Hepatocyte (in vitro differentiated cells): Measurements from ENCODE around the gene SAMD4A. TPM values are rescaled to one million over a fixed set of nuclear protein-coding genes. Genes with fewer than 3 reads are reported as not detected.

Source experiments
- DNase-seq: peaks from one replicate; pipeline ENCODE4 v3.0.0-alpha.2; 2016; ENCODE audit warnings: low spot score
- H2AFZ ChIP-seq: fragments of 200-600 bp; sonication (generic); 2 replicates; pipeline ENCODE4 v1.6.0; 2016; ENCODE audit warnings: antibody characterized with exemption, mild to moderate bottlenecking
- H3K27ac ChIP-seq: fragments of 200-600 bp; sonication (generic); 2 replicates; pipeline ENCODE4 v1.5.1; 2016; ENCODE audit warnings: mild to moderate bottlenecking
- H3K27me3 ChIP-seq: fragments of 200-600 bp; sonication (generic); 2 replicates; pipeline ENCODE4 v1.6.1; 2016
- H3K36me3 ChIP-seq: fragments of 200-600 bp; sonication (generic); replicated peaks from 2 replicates; pipeline ENCODE4 v1.5.1; 2016; ENCODE audit warnings: low read depth; ENCODE audit not compliant: insufficient read depth
- H3K4me1 ChIP-seq: fragments of 200-600 bp; sonication (generic); 2 replicates; pipeline ENCODE4 v1.5.1; 2016; ENCODE audit warnings: mild to moderate bottlenecking, moderate library complexity; ENCODE audit not compliant: insufficient read depth
- H3K4me2 ChIP-seq: fragments of 200-600 bp; sonication (generic); 2 replicates; pipeline ENCODE4 v1.6.0; 2016
- H3K4me3 ChIP-seq: fragments of 200-600 bp; sonication (generic); 2 replicates; pipeline ENCODE4 v1.5.1; 2016; ENCODE audit warnings: mild to moderate bottlenecking
- H3K79me2 ChIP-seq: fragments of 200-600 bp; sonication (generic); 2 replicates; pipeline ENCODE4 v1.6.0; 2017; ENCODE audit warnings: mild to moderate bottlenecking
- H3K9me2 ChIP-seq: fragments of 200-600 bp; sonication (generic); replicated peaks from 2 replicates; pipeline ENCODE4 v1.6.0; 2017; ENCODE audit warnings: mild to moderate bottlenecking; ENCODE audit not compliant: insufficient read depth
- H3K9me3 ChIP-seq: fragments of 200-600 bp; sonication (generic); 2 replicates; pipeline ENCODE4 v1.5.1; 2016; ENCODE audit warnings: low read depth, mild to moderate bottlenecking
- H4K20me1 ChIP-seq: fragments of 200-600 bp; sonication (generic); 2 replicates; pipeline ENCODE4 v1.6.0; 2016; ENCODE audit warnings: mild to moderate bottlenecking; ENCODE audit not compliant: insufficient read depth, poor library complexity, severe bottlenecking
- EZH2 ChIP-seq: fragments of 200-600 bp; sonication (generic); IDR thresholded peaks from 2 replicates; pipeline ENCODE4 v1.6.1; 2016; ENCODE audit warnings: antibody characterized with exemption, mild to moderate bottlenecking, borderline replicate concordance
- EZH2phosphoT487 ChIP-seq: fragments of 200-600 bp; sonication (generic); IDR thresholded peaks from one replicate; pipeline ENCODE4 v1.6.1; 2018; ENCODE audit warnings: antibody characterized with exemption, mild to moderate bottlenecking, low read depth, moderate library complexity; ENCODE audit not compliant: unreplicated experiment, severe bottlenecking
- whole genome bisulfite sequencing: methylation state at CpG from one replicate; pipeline ENCODE4 v1.1.6; 2016; ENCODE audit warnings: low lambda C conversion rate; ENCODE audit errors: missing lambda C conversion rate; 5-methylcytosine and 5-hydroxymethylcytosine counted together
- polyA plus RNA-seq: library from polyadenylated mRNA; unstranded; fragments of >200 nt; fragmentation: Nextera tagmentation; extraction: Ambion mirVana; gene quantifications from 2 replicates; pipeline ENCODE4 v1.2.1, GENCODE V29; 2016
- total RNA-seq: library from RNA; depleted of rRNA; stranded (reverse); fragments of >200 nt; gene quantifications from 2 replicates; pipeline ENCODE4 v1.2.3, GENCODE V29; 2014
- TF ChIP-seq, protein P1 (sequence below): fragments of 200-600 bp; sonication (generic); IDR thresholded peaks from 2 replicates; pipeline ENCODE4 v1.5.1; 2016; ENCODE audit warnings: antibody characterized with exemption, mild to moderate bottlenecking; ENCODE audit not compliant: poor library complexity

SAMD4A gene
- total and polyA plus RNA-seq, 2 experiments from 2014 or later, result 10.5 to 15.7 TPM

DNA sequence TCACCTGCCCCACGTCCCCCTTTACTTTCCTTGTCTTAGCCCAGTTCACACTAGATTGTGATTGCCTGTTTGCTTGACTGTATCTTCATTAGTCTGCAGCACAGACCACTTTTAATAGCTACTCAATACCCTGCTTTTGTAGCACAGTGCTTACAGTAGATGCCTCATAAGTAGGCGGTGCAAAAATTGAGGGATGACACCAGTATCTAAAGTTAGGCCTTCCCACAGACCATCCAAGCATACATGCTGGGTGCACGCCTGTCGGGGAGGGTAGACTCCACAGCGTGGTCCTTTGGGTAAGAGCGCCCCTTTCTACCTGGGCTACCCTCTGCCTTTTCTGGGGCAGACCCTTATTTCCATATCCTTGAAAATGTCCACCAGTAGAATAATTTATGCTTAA is 194.9 kb downstream of the SAMD4A start:
- Histone ChIP-seq H3K36me3 (no peaks in the 10 kb centered on the region), H3K79me2 (no peaks in the 10 kb centered on the region), H3K9me2 (no peaks in the 10 kb centered on the region), H3K4me1 (no peaks in the 10 kb centered on the region), H2AFZ (no peak overlapping the region), H3K4me2 (no peak overlapping the region), H3K4me3 (no peak overlapping the region), H4K20me1 (no peaks in the 10 kb centered on the region), H3K27me3 (no peaks in the 10 kb centered on the region), H3K9me3 (no peaks in the 10 kb centered on the region), H3K27ac (no peak overlapping the region)
- 94% methylated on average over 6 of the region's 6 CpGs for WGBS
- no peak for DNase-seq
- TF ChIP-seq, protein P1, sequence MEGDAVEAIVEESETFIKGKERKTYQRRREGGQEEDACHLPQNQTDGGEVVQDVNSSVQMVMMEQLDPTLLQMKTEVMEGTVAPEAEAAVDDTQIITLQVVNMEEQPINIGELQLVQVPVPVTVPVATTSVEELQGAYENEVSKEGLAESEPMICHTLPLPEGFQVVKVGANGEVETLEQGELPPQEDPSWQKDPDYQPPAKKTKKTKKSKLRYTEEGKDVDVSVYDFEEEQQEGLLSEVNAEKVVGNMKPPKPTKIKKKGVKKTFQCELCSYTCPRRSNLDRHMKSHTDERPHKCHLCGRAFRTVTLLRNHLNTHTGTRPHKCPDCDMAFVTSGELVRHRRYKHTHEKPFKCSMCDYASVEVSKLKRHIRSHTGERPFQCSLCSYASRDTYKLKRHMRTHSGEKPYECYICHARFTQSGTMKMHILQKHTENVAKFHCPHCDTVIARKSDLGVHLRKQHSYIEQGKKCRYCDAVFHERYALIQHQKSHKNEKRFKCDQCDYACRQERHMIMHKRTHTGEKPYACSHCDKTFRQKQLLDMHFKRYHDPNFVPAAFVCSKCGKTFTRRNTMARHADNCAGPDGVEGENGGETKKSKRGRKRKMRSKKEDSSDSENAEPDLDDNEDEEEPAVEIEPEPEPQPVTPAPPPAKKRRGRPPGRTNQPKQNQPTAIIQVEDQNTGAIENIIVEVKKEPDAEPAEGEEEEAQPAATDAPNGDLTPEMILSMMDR, result no peak
- TF ChIP-seq EZH2 (no peak), EZH2phosphoT487 (no peak)

DNA sequence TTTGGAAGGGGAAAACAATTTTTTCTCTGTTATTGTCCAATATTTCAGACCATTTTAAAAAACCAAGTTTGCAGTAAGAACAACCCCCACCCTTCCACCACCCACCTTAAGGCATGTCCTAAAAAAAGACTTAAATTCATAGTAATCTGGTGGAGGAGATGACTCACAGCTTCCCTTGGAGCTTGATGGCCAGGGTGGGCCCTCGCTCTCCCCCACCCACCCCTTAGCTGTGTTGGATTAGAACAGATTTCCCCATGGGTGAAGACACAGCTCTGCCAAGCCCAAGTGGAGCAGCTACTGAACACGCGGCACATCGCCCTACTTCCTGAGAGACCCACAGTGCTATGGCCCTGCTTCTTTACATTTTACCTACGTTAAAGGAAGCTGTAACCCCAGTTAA is 195.4 kb downstream of the SAMD4A start:
- DNase-seq, result no peak
- Histone ChIP-seq H3K27me3 (no peaks in the 10 kb centered on the region), H3K9me3 (no peaks in the 10 kb centered on the region), H3K4me3 (no peak overlapping the region), H3K27ac (no peak overlapping the region), H3K79me2 (no peaks in the 10 kb centered on the region), H4K20me1 (no peaks in the 10 kb centered on the region), H2AFZ (no peak overlapping the region), H3K36me3 (no peaks in the 10 kb centered on the region), H3K9me2 (no peaks in the 10 kb centered on the region), H3K4me1 (no peaks in the 10 kb centered on the region), H3K4me2 (no peak overlapping the region)
- WGBS, result 96% methylated on average over 5 of the region's 5 CpGs
- TF ChIP-seq EZH2phosphoT487 (no peak), EZH2 (no peak)
- TF ChIP-seq, protein P1, result no peak

DNA sequence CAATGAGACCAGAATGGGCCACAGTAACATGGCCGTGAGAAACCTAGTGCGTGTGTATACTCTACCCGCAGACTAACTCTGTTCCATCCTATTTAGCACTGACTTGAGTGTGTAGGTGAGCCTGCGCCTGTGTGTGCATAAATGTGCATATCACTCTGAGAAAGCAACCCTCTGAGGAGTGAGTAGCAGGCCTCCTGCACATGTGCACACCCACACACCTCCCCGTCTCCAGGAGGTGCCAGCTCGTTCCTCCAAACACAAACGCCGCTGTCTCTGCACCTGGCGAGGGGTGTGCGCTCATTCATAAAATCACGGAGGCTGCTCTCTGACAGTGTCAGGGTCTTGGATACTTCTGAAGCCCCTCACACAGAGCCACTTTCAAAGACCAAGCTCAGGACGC is 196.8 kb downstream of the SAMD4A start:
- TF ChIP-seq EZH2phosphoT487 (no peak), EZH2 (no peak)
- DNase-seq, result no peak
- 94% methylated on average over 12 of the region's 12 CpGs for WGBS

DNA sequence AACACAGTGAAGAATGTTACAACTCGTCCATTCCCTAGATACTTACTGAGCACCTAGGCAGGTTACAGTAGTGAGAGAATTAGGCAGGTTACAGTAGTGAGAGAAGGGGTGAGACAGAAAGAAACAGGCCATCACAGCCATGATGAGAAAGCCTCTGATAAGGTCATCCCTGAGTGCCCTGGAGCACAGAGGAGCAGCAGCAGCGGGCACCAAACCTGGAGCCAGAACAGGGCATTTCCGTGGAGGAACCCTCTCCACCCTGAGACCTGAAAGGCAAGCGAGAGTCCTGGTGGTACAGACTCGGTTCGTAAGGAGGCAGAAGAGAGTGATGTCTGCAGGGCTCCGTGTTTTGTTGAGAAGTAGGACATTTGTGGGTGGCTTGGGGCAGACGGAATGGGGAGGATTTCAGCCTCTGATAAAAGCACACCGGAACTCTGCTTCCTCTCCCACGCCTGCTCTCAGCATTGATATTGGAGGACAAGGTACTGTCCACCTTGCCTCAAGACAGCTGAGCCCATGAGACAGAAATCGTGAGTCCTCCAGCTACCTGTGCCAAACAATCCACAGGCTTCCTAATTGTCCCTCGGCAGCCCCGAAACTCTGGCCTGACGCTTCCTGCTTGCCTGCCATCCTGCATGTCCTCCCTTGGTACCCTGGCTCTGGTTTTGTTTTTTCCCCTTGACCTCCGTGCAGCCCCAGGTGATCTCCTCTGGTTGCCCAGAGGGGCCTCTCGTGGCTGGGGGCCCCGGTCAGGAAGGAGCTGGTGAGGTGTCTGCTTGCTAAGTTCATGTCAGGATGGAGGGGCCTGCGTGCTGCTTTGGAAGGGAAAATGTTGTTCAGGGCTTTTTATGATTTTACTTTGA is 199.6 kb downstream of the SAMD4A start:
- Histone ChIP-seq H3K36me3 (no peaks in the 10 kb centered on the region), H3K4me1 (no peaks in the 10 kb centered on the region), H3K9me3 (no peaks in the 10 kb centered on the region), H3K9me2 (no peaks in the 10 kb centered on the region), H3K4me2 (no peak overlapping the region), H2AFZ (no peak overlapping the region), H3K27me3 (no peaks in the 10 kb centered on the region), H4K20me1 (no peaks in the 10 kb centered on the region), H3K27ac (no peak overlapping the region), H3K4me3 (no peak overlapping the region), H3K79me2 (no peaks in the 10 kb centered on the region)
- no peak for DNase-seq
- TF ChIP-seq, protein P1, result no peak
- TF ChIP-seq EZH2 (no peak), EZH2phosphoT487 (no peak)
- 92% methylated on average over 18 of the region's 18 CpGs for WGBS

More for the DNA sequence above, 196.8 kb downstream of the SAMD4A start:
- Histone ChIP-seq H3K4me2 (no peak overlapping the region), H3K36me3 (no peaks in the 10 kb centered on the region), H3K79me2 (no peaks in the 10 kb centered on the region), H3K9me3 (no peaks in the 10 kb centered on the region), H3K4me3 (no peak overlapping the region), H2AFZ (no peak overlapping the region), H3K27me3 (no peaks in the 10 kb centered on the region), H3K27ac (no peak overlapping the region), H4K20me1 (no peaks in the 10 kb centered on the region), H3K9me2 (no peaks in the 10 kb centered on the region), H3K4me1 (no peaks in the 10 kb centered on the region)
